LHCN-M2 (cell line): ENCODE results near the gene MAML2. TPM values are rescaled to one million over a fixed set of nuclear protein-coding genes. Genes with fewer than 3 reads are reported as not detected.

Experiments used
- DNase-seq: peaks from one replicate; pipeline ENCODE4 v3.0.0-alpha.2; 2012; ENCODE audit warnings: low read depth
- total RNA-seq: library from RNA; depleted of rRNA; stranded (reverse); fragments of >200 nt; gene quantifications from 2 replicates; pipeline ENCODE4 v1.2.3, GENCODE V29; 2014

Gene MAML2
- total RNA-seq, 1 experiment from 2014 or later: 12.1 TPM

DNA sequence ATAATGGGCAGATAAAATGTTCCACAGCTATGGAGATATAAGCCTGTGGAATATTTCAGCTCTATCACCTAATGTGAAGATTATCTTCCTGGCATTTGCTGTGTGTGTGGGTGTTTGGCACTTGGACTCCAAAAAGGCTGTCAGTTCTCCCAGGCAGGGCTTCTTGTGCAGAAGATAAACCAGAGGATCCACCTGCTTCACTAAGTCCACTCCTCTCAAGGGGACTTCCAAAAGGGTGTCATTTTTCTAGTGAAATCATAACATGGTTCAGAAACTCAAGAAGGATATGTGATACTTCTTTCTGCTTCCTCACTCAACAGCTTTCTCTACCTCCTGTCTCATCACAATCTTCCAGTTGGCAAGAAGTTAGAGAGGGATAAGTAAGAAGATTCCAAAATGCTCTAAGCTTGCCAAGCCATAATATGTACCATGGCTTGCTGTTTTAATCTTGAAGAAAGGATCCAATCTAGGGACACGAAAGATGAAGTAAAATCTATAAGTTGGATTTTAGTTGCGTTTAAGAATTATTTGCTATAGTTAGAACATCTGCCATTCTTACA is 212.9 kb downstream of the MAML2 start:
- DNase-seq: no peak

DNA sequence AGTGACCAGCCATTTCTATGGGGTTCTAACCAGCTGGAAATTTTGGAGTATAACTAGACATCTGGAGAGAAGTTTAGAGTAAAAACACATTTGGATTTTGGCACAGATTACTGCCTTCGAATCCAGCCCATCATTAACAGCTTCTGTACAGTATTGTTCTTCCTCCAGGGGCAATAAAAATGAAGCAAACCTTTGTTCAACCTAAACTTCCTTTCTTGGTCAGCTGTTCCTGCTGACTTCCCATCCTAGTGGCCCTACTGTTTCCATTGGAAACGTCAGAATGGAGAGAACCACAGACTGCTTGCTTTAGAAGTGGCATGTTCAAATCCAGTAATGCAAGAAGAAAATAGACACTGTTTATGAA is 215.4 kb downstream of the MAML2 start:
- DNase-seq: no peak

DNA sequence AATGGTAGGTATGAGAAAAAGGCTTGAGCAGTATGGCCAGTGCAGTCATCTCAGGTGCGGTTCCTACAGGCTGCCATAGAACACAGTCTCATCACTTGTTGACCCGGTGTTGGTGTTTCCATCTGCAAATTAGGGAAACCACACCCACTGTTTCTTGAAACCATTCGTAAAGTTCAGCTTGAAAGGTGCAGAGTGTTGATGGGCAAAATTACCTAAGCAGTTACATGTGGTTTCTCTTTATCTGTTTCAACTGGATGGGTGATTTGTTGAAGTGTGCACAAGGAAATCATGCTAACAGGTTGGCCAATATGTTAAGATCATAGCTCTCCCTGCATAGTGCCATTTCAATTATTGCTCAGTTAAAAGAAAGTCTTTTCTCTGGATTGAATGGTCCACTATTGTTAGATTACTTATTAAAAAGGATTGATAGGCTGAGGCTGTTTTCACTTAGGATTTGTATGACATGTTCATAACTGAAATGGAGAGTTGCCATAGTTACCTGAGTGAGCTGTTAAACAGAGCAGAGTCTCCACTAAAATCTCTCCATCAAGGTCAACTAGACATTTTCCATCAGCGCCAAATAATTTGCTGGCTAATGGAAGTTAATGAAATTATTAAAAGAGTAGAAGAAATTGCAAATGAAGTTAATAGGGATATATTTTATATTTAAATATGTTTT is 215.9 kb downstream of the MAML2 start:
- no peak for DNase-seq

DNA sequence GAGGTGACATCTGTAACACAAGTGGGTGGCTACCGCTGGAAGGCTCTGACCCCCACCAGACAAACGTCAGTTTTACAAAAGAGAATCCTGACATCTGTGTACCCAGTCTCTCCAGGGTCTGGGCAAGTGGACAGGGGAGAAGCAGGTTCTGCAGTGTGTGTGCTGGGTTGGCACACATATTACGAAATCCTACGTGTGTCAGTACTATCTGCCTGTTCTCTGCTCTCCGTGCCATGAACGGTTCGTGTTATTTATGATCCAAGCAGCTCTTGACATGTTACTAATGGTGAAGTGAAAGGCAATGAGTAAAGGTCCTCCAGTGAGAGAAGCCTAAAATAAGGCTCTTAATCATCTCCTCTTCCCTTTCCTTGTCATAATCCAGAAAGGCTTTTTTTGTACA is 217.6 kb downstream of the MAML2 start:
- no peak for DNase-seq

DNA sequence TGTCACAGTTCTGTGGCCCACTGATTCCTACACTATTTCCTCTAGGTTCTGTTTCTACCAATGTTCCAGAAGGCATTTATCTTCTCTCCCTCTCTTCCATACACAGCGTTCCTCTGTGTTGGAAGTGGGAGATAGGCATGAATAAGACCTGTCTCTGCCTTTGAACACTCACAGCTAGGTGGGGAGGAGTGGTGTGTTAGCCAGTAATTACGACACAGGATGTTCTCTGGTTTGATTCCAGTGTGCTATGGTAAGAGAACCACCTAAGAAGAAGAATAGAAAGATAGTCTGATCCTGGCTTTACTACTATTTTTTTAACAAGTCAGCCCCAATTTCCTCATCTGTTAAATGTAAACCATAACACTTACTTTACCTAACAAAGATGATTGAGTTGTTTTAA is 218.8 kb downstream of the MAML2 start:
- DNase-seq: no peak

DNA sequence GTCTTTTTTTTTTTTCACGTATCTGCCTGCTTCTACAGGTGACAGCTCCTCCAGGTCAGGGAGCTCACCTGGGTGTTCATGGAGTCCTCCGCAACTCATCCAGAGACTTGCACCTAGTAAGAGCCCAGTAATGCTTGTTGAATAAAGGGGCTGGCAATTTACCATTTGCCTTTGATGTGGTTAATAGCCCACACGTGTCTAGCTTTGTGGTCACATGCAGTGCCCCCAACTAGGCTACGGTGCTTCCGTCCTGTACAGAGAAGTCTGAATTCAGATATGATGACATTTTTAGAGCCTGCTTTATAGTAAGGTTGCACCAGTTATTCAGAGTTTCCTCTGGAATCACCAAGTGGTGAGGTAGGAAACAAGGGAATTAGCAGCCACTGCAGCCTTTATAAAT is 219.7 kb downstream of the MAML2 start:
- no peak for DNase-seq

DNA sequence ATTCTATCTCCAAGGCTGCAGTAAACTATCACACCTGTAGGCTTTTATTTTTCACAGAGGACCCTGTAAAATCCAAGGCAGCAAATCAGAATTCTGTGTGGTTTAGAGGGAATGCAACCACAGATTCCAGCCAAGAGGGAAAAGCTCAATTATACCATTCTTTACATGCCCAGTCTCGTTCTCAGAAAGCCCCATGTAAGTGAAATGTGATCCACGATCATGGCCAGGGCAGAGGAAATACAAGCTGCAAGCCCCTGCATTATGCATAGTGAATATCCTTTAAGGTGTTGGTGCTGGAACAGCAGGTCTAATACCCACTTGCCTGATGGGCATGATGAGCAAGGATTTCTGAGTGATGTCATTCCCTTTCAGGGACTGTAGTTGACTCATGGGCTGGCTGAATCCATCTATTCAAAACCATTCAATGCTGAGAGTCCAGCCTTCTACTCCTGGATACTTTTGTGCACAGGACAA is 220.4 kb downstream of the MAML2 start:
- no peak for DNase-seq

DNA sequence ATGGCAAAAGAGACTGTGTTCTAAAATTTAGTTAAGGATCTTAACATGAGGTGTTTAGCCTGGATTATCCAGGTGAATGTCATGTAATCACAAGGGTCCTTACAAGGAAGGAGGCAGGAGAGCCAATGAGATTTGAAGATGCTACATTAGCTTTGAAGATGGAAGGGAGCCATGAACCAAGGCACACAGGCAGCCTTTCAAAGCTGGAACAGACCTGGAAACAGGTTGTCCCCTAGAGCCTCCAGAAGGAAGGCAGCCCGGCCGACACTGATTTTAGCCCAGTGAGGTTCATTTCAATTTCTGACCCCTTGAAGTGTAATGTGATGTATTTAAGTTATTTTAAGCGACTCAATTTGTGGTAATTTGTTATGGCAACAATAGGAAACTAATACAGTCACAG is 223.8 kb downstream of the MAML2 start:
- no peak for DNase-seq

DNA sequence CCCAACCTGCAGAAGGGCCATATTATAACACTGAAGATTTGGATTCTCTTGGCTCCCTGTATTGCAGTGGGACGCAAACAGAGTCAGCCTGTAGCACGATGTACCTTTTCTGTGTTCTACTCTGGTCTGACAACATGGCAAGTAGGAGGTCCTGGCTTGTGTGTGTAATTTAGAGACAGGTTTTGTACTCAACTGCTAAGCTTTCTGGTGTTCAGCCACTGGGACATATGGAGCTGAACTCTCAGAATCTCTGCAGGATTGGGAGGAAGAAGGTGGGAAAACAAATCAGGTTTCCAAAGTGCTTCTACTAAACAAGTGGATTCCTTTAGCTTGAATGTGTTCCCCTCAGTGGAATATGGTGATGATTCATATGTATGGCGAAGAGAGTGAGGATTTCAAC is 226.6 kb downstream of the MAML2 start:
- no peak for DNase-seq

- DNase-seq: no peak
Observed at GRCh38 chr11:96114178-96115064, 228.6 kb downstream of the MAML2 start.

DNA sequence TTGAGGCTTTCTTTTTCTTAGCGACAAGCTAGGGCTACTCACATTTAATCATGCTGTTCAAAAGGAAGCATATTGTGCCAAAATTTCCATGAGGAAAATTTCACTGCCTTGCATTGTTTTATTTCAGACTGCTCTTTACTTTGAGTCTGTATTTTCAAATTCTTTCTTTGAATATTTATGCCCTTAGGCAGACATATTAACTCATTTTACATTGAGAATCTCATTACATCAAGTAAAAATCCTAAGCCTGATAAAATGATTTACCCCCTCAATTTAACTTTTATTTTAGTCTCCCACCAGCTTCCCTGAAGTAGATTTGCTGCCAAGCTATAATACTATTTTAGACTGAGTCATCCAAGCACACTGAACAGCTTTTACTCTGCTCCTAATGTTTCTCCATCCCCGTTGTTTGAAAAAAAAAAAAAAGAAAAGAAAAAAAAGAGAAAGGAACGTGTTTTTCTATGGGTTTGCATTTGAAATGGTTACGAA is 229.8 kb downstream of the MAML2 start:
- DNase-seq: peak; percentile 62

- no peak for DNase-seq
Observed at GRCh38 chr11:96112192-96113128, 230.5 kb downstream of the MAML2 start.

DNA sequence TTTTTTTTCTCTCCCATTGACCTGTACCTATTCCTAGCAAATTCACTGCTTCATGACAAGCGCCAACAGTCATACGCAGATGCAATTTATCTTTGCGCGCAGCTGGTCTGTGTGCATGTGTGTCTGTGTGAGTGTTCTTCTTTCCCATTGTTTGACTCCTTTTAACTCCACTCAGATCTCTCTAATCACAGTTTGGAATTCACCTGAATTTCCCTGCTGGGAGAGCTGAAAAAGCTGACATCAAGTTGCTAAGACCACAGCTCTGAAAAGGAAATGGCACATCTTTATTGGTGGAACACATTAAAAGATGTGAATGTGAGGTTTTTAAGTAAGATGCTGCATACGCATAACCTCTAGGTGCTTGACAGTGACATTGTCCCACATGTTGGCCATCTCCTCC is 231.7 kb downstream of the MAML2 start:
- DNase-seq: no peak

DNA sequence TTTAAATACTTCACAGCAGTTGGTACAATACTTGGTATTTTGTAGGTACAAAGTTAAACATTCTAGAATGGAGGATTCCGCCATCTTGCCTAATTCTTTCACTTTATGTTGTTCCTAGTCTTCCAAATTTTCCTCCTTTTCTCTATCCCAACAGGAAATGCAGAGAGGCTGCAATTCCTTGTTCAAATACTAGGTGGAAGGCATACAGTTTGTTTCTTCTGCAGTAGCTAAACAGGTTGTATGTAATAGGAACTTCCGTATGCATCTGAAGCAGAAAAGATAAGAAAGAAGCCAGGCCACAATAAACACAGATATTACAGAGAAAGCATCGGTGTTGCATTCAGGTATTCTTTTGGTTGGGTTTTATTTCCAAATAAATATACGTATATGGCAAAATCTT is 232.7 kb downstream of the MAML2 start:
- DNase-seq: no peak

- no peak for DNase-seq
Observed at GRCh38 chr11:96109331-96110030, 233.5 kb downstream of the MAML2 start.

- no peak for DNase-seq
Observed at GRCh38 chr11:96107143-96107824, 235.7 kb downstream of the MAML2 start.

DNA sequence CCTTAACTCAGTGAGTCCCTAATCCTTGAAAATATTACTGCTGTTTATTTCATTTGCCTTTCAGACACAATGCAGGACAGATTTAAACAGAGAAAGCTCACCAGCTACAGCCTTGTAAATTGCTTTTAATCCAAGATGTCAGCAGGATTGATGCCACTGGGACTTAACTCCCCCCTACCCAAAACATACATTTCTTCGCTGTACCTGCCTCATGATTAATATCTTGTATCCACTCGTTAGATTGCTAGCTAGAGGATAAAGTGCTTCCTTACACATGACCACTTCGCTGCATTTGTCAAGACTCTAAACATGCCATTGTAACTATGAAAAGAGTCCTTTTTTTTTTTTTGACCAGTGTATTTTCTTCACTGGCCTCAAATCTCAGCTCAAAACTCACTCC is 236.3 kb downstream of the MAML2 start:
- DNase-seq: no peak

DNA sequence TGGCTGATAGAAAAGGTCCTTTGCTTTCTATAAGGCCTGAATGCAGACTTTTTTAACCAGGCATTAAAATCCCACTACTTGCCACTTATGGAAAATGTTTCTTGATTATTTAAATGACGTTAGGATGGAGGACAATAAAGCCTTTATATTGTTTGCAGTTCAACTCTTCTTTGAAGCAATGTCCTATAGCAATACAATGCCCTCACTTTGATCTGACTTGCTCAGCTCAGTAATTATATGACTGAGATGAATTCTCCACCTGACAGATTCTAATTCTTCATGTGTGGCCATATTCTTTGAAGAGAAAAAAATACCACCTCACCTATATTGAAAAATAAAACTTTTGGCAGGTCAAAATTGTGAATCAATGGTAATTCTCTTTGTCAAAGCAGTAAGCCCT is 237.1 kb downstream of the MAML2 start:
- no peak for DNase-seq

DNA sequence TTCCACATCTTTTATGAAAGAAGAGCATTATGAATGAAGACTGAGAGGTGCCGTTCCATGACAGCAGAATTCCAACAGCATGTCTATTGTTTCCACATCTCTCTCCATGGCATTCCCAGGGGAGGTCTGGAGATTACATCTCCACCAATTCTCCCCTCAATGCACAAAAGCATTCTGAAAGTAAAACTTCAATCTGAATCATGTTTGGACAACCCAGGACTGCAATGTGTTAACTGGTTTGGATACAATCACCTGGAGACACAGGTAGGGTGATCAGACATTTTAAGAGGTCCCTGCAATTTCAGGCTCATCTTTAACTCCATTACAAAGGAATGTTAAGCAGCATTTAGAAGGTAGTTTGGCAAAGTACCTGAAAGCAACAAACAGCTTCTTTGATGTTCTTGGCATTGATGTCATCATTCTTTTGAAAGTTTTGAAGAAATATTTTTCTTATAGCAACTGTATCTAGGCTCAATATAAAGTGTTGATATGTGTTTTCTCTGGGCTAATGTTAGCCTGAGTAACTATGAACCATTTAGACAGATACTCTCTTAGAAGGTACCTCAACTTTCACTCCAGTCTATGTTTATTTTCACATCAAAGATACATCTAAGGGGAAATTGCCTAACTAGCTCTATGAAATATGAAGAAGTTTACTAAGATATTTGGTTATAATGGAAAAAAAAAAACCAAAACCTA is 237.6 kb downstream of the MAML2 start:
- DNase-seq: peak; percentile 57

GRCh38 chr11:96104496-96104895 is 238.5 kb downstream of the MAML2 start:
- DNase-seq: no peak
